CD4-positive, alpha-beta T cell treated with Interleukin-4 for 4 hours (primary cell): ENCODE results near the gene SLC4A1AP.

Experiments
- DNase-seq: peaks from one replicate; pipeline ENCODE4 v3.0.0-alpha.2; 2020

Gene SLC4A1AP

DNA sequence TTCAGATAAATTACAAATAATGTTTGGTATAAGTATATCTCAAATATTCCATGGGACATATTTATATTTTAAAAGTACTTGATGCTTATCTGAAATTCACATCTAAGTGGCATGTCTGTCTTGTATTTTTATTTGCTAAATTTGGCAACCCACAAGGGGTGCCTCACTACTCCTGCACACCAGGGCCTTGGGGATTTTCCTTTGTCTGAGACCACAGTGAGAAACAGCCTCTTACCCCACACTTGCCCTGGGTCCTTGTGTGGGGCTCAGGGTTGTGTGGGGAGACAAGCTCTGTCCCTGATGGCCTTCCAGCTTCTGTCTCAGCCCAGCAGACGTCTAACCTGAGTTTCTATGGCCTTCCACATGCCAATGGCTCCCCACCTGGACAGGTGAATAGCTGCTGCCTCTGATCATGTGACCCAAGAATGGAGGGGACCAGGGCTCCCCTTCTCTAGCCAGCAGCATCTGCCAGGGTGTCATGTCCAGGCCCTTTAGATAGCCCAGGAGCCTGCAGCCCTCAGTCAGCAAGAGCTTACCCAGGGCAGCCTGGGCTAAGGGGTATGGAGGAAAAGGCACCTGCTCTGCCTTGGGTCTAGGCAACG lies 58.3 kb downstream of the SLC4A1AP start:
- no peak for DNase-seq

GRCh38 chr2:27723372-27724144 lies 59.9 kb downstream of the SLC4A1AP start:
- DNase-seq = peak; percentile 13

- DNase-seq = no peak
Observed at GRCh38 chr2:27724191-27724590, 60.5 kb downstream of the SLC4A1AP start.

- DNase-seq = no peak
Observed at GRCh38 chr2:27724905-27725701, 61.4 kb downstream of the SLC4A1AP start.

DNA sequence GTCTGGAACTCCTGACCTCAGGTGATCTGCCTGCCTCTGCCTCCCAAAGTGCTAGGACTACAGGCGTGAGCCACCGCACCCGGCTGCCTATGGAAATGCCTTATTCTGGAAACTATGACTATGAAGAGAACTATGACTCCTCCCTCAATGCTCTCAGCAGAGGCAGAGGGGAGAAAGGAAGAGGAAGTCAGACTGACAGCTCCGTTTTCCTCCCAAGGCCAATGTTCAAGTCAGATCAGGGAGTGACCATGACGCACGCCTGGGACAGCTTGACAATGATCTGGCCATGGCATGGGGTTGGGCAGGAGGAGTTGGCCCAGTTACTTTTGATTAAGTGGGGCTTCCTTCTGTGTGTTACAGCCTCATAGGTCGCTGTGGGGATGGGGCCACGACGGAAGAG lies 63.6 kb downstream of the SLC4A1AP start:
- no peak for DNase-seq

GRCh38 chr2:27728081-27728858 lies 64.6 kb downstream of the SLC4A1AP start:
- DNase-seq = no peak

DNA sequence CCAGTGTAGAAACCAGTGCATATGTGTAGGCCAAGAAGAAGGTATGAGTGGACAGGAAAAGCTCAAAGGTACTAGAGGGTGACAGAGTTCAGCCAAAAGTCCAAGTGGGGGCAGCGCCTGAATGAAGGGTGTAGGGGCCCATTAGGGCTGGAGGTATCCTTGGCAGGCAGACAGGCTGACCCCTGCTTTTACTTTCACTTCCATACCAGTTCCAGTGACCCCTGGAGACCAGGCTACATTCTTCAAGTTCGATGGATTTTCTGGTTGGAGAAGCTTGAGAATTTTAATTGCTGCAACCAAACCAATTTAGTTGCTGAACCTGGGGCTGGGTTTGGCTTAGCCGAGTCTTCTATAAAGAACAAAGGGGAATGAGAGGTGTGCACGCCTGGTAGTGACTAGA lies 65.5 kb downstream of the SLC4A1AP start:
- no peak for DNase-seq

GRCh38 chr2:27729614-27730013 lies 65.9 kb downstream of the SLC4A1AP start:
- DNase-seq = no peak

GRCh38 chr2:27730261-27730662 lies 66.6 kb downstream of the SLC4A1AP start:
- no peak for DNase-seq

DNA sequence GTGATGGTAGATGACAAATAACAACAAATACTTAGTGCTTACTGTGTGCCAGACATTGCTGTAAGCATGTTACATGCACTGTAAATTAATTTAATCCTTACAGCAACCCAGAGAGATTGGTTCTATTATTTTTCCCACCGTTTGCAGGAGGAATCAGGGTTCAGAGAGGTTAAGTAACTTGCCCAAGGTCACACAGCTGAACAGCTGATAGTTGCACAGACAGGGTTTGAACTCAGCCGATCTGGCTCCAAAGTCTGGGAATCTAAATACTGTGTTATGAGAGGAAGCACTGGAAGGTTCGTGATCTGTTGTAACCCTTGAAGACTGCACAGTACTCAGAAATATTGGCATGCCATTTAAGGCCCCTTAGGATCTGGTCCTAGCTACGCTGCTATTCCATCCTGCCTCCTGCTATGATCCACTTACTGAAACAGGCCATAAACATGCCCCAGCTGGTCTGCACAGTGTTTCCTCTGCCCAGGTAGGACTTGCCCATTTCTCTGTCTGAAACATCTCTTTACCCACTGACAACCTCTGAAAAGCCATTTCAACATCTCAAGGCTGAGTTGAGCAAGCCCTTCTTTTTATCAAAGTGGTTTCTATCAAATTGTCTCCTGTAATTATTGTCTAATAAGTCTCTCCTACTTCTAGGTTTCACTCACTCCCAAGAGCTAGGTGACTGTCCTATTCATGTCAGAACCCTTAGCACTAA lies 67.4 kb downstream of the SLC4A1AP start:
- DNase-seq = no peak

DNA sequence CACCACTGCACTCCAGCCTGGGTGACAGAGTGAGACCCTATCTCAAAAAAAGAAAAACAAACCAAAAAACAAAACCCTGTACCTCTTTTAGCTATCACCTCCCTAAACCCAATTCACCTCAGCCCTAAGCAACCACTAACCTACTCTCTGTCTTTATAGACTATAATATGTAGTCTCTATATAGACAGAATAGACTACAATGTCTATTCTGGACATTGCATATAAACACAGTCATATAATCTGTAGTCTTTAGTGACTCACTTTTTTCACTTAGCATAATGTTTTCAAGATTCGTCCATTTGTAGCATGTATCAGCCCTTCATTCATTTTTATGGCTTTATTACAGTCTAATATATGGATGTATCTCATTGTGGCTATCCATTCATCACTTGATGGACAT lies 70.6 kb downstream of the SLC4A1AP start:
- no peak for DNase-seq

GRCh38 chr2:27735263-27735904 lies 71.7 kb downstream of the SLC4A1AP start:
- peak; percentile 24 for DNase-seq

DNA sequence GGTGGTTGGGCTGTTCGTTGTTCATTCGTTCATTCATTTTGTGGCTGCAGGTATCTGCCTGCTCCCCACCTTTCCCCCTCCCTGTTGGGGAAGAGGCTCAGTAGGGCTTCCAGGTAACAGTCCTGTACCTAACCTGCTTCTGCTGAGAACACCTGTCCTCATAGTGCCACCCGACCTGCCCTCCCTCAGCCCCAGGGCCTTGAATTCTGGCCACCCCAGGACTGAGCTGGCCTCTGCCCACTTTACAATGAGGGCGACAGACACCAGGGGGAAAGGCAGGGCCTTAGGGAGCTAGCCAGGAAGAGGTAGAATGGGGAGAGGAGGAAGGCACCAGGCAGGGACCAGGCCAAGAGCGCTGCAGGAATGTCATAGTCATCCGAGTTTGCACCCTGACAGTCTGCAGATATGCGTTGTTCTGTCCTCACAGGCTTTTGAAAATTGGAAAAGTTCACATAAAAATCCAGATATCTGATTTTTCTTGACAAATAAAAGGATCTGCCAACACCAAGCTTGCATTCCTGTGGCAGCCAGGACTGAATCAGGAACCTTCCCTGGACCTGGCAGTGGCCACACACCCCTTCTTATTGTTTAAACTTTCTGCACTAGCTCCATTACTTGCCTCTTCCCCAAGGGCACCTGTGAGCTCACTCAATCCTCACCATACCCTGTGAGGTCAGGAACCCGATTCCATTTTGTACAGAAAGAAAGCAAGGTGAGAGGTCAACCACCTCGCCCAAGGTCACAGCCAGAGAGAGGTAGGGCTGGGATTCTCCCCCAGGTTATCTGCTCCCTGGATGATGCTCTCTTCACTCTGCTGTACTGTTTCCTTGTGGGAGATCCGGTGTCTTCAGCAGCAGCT lies 72.6 kb downstream of the SLC4A1AP start:
- DNase-seq = no peak

GRCh38 chr2:27736890-27737204 lies 73.2 kb downstream of the SLC4A1AP start:
- DNase-seq = no peak

GRCh38 chr2:27737676-27738348 lies 74.1 kb downstream of the SLC4A1AP start:
- no peak for DNase-seq

DNA sequence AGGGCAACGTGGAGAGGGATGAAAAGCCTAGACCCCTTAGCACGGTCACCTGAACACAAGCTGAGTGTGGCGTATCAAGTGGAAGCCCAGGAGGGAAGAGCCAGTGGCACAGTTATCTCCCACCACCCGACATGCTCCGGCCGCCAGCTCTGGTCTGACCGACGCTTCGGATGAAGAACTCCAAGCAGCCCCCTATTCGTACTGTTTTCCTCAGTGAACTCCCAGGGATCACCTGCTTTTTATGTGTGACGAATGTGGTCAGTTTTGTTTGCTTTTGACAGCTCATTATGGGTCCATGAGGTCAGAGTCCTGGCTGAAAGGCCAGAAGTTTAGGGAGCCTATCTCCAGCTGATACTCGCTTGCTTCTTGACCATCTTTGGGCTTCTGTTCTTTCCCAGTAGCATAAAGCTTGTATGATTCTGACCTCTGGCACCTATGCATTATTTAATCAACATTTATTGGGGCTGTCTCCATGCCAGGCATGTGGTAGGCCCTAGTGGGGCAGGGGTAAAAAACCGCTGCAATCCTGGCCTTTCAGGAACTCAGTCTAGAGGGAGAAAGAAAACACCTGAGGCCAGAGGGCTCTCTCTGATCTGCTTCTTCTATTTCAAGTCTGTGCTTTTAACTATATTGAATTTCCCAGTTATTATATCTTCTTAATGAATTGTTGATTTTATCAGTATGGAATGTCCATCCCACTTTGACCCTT lies 74.8 kb downstream of the SLC4A1AP start:
- no peak for DNase-seq

DNA sequence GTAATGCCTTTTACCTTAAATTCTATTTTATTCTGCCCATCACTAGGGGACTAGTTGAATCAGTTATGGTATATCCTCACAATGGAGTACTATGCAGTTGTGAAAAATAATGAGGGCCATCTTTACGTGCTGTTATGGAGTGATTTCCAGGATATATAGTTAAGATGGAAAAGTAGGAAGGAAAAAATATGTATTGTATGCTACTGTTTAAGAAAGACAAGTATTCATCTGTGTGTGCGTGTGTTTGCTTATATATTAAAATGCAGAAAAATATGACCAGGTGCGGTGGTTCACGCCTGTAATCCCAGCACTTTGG lies 75.3 kb downstream of the SLC4A1AP start:
- DNase-seq = no peak

GRCh38 chr2:27741673-27742072 lies 78.0 kb downstream of the SLC4A1AP start:
- DNase-seq = no peak

- no peak for DNase-seq
Observed at GRCh38 chr2:27742571-27742970, 78.9 kb downstream of the SLC4A1AP start.
